HCT116 (cell line): ENCODE measurements around the gene SLC25A28.

Source experiments
- EZH2 ChIP-seq: fragments of 200-600 bp; sonication (generic); IDR thresholded peaks from 2 replicates; pipeline ENCODE4 v1.6.1; 2017; ENCODE audit warnings: antibody characterized with exemption, mixed run types
- JUND ChIP-seq: IDR thresholded peaks from 2 replicates; pipeline ENCODE4 v1.6.1; 2012
- POLR2A ChIP-seq: IDR thresholded peaks from 2 replicates; pipeline ENCODE4 v1.7.0; 2011; ENCODE audit warnings: borderline replicate concordance; ENCODE audit not compliant: insufficient read depth, insufficient read length; ENCODE audit errors: extremely low read depth
- POLR2AphosphoS5 ChIP-seq: IDR thresholded peaks from 2 replicates; pipeline ENCODE4 v1.6.1; 2011; ENCODE audit warnings: mild to moderate bottlenecking, low read depth, low read length, moderate library complexity
- SIN3A ChIP-seq: IDR thresholded peaks from 2 replicates; pipeline ENCODE4 v1.6.1; 2012; ENCODE audit warnings: low read depth
- SP1 ChIP-seq: IDR thresholded peaks from 2 replicates; pipeline ENCODE4 v1.6.1; 2012; ENCODE audit warnings: low read depth
- YY1 ChIP-seq: IDR thresholded peaks from 2 replicates; pipeline ENCODE4 v1.6.1; 2011; ENCODE audit warnings: low read length, low read depth, moderate library complexity, mild to moderate bottlenecking; ENCODE audit not compliant: insufficient replicate concordance; ENCODE audit errors: extremely low read depth
- ZNF274 ChIP-seq: fragments of 200-500 bp; sonication (Bioruptor generic); IDR thresholded peaks from 2 replicates; pipeline ENCODE4 v1.6.1; 2014; ENCODE audit warnings: mild to moderate bottlenecking, low read depth, low read length, inconsistent platforms
- TF ChIP-seq, protein P1 (sequence below), 3 experiments: fragments of 200-600 bp in 1 of 3; sonication (generic) in 1 of 3; IDR thresholded peaks in 2 of 3; conservative IDR thresholded peaks in 1 of 3; 2 replicates each; pipeline ENCODE4 v1.5.1; 2012 to 2017; ENCODE audit warnings: low read depth in 2 of 3, low read length in 2 of 3, antibody characterized with exemption in 1 of 3, borderline replicate concordance in 1 of 3, control low read depth in 1 of 3, mild to moderate bottlenecking in 1 of 3, mixed read lengths in 1 of 3, mixed run types in 1 of 3, moderate library complexity in 1 of 3; ENCODE audit not compliant: insufficient read depth in 1 of 3
- TF ChIP-seq, protein P2 (sequence below): IDR thresholded peaks from 2 replicates; pipeline ENCODE4 v1.6.1; 2012; ENCODE audit warnings: low read depth
- TF ChIP-seq, protein P3 (sequence below): IDR thresholded peaks from 2 replicates; pipeline ENCODE4 v1.6.1; 2011; ENCODE audit warnings: mild to moderate bottlenecking, low read length, moderate library complexity; ENCODE audit not compliant: insufficient replicate concordance; ENCODE audit errors: extremely low read depth

DNA sequence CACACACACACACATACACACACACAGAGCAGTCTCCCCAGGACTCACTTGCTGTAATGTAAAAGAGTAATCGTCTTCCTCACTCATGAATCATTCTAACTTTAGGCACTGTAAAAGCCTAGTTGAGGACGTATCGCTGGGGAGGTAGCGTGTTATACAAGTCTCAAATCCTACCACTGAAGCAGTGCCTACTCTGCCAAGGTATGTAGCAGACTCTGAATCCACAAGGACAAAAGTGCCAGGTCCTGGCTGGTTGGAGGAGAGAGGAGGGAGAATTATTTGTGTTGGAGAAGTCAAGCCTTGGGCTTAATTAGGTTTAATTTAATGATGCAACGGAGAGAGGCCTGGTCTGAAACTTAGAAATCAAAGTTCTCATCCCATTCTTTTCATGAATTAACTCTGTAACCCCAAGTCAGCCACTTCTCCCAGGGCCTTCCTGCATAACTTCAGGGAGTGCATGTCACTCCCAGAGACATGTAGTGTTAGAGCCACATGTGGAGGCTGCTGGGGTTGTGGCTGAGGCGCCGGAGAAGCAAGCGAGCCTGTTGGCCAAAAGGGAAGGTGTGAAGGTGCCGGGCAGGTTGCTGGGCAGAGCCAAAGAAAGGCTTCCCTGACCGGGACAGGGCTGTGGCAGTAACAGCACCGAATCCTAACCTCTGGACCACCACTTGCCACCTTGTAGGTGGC lies 50.8 kb downstream of the SLC25A28 start:
- no peak for TF ChIP-seq POLR2A
- TF ChIP-seq, protein P1, sequence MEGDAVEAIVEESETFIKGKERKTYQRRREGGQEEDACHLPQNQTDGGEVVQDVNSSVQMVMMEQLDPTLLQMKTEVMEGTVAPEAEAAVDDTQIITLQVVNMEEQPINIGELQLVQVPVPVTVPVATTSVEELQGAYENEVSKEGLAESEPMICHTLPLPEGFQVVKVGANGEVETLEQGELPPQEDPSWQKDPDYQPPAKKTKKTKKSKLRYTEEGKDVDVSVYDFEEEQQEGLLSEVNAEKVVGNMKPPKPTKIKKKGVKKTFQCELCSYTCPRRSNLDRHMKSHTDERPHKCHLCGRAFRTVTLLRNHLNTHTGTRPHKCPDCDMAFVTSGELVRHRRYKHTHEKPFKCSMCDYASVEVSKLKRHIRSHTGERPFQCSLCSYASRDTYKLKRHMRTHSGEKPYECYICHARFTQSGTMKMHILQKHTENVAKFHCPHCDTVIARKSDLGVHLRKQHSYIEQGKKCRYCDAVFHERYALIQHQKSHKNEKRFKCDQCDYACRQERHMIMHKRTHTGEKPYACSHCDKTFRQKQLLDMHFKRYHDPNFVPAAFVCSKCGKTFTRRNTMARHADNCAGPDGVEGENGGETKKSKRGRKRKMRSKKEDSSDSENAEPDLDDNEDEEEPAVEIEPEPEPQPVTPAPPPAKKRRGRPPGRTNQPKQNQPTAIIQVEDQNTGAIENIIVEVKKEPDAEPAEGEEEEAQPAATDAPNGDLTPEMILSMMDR (IDR thresholded peaks at IDR 0.05 in 2 of 3, conservative IDR thresholded peaks at IDR 0.05 in 1 of 3; ENCODE audit: borderline replicate concordance in 1 of 3, insufficient read depth in 1 of 3, low read depth in 2 of 3, low read length in 2 of 3): no peak
- TF ChIP-seq ZNF274: no peak
- TF ChIP-seq, protein P2, sequence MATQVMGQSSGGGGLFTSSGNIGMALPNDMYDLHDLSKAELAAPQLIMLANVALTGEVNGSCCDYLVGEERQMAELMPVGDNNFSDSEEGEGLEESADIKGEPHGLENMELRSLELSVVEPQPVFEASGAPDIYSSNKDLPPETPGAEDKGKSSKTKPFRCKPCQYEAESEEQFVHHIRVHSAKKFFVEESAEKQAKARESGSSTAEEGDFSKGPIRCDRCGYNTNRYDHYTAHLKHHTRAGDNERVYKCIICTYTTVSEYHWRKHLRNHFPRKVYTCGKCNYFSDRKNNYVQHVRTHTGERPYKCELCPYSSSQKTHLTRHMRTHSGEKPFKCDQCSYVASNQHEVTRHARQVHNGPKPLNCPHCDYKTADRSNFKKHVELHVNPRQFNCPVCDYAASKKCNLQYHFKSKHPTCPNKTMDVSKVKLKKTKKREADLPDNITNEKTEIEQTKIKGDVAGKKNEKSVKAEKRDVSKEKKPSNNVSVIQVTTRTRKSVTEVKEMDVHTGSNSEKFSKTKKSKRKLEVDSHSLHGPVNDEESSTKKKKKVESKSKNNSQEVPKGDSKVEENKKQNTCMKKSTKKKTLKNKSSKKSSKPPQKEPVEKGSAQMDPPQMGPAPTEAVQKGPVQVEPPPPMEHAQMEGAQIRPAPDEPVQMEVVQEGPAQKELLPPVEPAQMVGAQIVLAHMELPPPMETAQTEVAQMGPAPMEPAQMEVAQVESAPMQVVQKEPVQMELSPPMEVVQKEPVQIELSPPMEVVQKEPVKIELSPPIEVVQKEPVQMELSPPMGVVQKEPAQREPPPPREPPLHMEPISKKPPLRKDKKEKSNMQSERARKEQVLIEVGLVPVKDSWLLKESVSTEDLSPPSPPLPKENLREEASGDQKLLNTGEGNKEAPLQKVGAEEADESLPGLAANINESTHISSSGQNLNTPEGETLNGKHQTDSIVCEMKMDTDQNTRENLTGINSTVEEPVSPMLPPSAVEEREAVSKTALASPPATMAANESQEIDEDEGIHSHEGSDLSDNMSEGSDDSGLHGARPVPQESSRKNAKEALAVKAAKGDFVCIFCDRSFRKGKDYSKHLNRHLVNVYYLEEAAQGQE: no peak
- TF ChIP-seq EZH2: no peak
- TF ChIP-seq, protein P3, sequence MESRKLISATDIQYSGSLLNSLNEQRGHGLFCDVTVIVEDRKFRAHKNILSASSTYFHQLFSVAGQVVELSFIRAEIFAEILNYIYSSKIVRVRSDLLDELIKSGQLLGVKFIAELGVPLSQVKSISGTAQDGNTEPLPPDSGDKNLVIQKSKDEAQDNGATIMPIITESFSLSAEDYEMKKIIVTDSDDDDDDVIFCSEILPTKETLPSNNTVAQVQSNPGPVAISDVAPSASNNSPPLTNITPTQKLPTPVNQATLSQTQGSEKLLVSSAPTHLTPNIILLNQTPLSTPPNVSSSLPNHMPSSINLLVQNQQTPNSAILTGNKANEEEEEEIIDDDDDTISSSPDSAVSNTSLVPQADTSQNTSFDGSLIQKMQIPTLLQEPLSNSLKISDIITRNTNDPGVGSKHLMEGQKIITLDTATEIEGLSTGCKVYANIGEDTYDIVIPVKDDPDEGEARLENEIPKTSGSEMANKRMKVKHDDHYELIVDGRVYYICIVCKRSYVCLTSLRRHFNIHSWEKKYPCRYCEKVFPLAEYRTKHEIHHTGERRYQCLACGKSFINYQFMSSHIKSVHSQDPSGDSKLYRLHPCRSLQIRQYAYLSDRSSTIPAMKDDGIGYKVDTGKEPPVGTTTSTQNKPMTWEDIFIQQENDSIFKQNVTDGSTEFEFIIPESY: no peak
- TF ChIP-seq JUND: no peak
- TF ChIP-seq SIN3A: no peak
- TF ChIP-seq SP1: no peak
- TF ChIP-seq POLR2AphosphoS5: no peak
- no peak for TF ChIP-seq YY1
